Kidney epithelial cell (primary cell): ENCODE data around the gene CDKAL1. TPM values are rescaled to one million over a fixed set of nuclear protein-coding genes. Genes with fewer than 3 reads are reported as not detected.

Experiments
- DNase-seq: peaks from one replicate; pipeline ENCODE4 v3.0.0-alpha.2; 2010; ENCODE audit warnings: low read depth
- H3K27me3 ChIP-seq: 2 replicates; pipeline ENCODE4 v1.6.0; 2011; ENCODE audit warnings: low read length; ENCODE audit not compliant: control insufficient read depth, insufficient read depth
- H3K36me3 ChIP-seq: 2 replicates; pipeline ENCODE4 v1.5.1; 2011; ENCODE audit warnings: low read length; ENCODE audit not compliant: control insufficient read depth, insufficient read depth
- H3K4me3 ChIP-seq: 2 replicates; pipeline ENCODE4 v1.5.1; 2011; ENCODE audit warnings: low read depth, mild to moderate bottlenecking, control low read depth, low read length
- CTCF ChIP-seq: IDR thresholded peaks from 2 replicates; pipeline ENCODE4 v1.5.1; 2011; ENCODE audit warnings: mild to moderate bottlenecking, moderate library complexity, low read length, control low read depth, inconsistent platforms; ENCODE audit not compliant: insufficient read depth, poor library complexity, severe bottlenecking
- total RNA-seq: library from RNA; depleted of rRNA; stranded (reverse); fragments of >200 nt; gene quantifications from 2 replicates; pipeline ENCODE4 v1.2.3, GENCODE V29; 2015

CDKAL1 gene
- total RNA-seq, 1 donor from 2014 or later, result 15.0 TPM

- no peak for DNase-seq
- no peak overlapping the region for H3K4me3 ChIP-seq
- no peaks in the 10 kb centered on the region for H3K36me3 ChIP-seq
- TF ChIP-seq CTCF, result no peak
- no peaks in the 10 kb centered on the region for H3K27me3 ChIP-seq
Observed at GRCh38 chr6:21164768-21165326, 630.6 kb downstream of the CDKAL1 start.

- no peak for TF ChIP-seq CTCF
- DNase-seq, result no peak
- Histone ChIP-seq H3K36me3 (no peaks in the 10 kb centered on the region), H3K4me3 (no peak overlapping the region), H3K27me3 (no peaks in the 10 kb centered on the region)
Observed at GRCh38 chr6:21166754-21167153, 632.5 kb downstream of the CDKAL1 start.

GRCh38 chr6:21167790-21168189, 633.5 kb downstream of the CDKAL1 start:
- Histone ChIP-seq H3K4me3 (no peak overlapping the region), H3K27me3 (no peaks in the 10 kb centered on the region), H3K36me3 (no peaks in the 10 kb centered on the region)
- DNase-seq, result no peak
- TF ChIP-seq CTCF, result no peak

- no peak for DNase-seq
- TF ChIP-seq CTCF, result no peak
- no peaks in the 10 kb centered on the region for H3K27me3 ChIP-seq
- H3K4me3 ChIP-seq, result no peak overlapping the region
- no peaks in the 10 kb centered on the region for H3K36me3 ChIP-seq
Observed at GRCh38 chr6:21171801-21172200, 637.5 kb downstream of the CDKAL1 start.

GRCh38 chr6:21173031-21173430, 638.8 kb downstream of the CDKAL1 start:
- TF ChIP-seq CTCF, result no peak
- no peak overlapping the region for H3K4me3 ChIP-seq
- H3K36me3 ChIP-seq, result no peaks in the 10 kb centered on the region
- DNase-seq, result no peak
- no peaks in the 10 kb centered on the region for H3K27me3 ChIP-seq

GRCh38 chr6:21173678-21174077, 639.4 kb downstream of the CDKAL1 start:
- Histone ChIP-seq H3K4me3 (no peak overlapping the region), H3K36me3 (no peaks in the 10 kb centered on the region), H3K27me3 (no peaks in the 10 kb centered on the region)
- DNase-seq, result no peak
- TF ChIP-seq CTCF, result no peak
